Esophagus (tissue), 2 donors: ENCODE measurements around the gene VAPA. TPM values are rescaled to one million over a fixed set of nuclear protein-coding genes. Genes with fewer than 3 reads are reported as not detected.
A peak's percentile ranks its signal among the peaks of the same experiment; 100 is the strongest.

ENCODE experiments used
- H3K27ac ChIP-seq, 2 donors: one replicate each; pipeline ENCODE4 v1.5.1; 2013; ENCODE audit warnings: low read depth in 2 of 2, mild to moderate bottlenecking in 2 of 2, inconsistent platforms in 1 of 2, low read length in 1 of 2, moderate library complexity in 1 of 2
- H3K27me3 ChIP-seq, 2 donors: one replicate each; pipeline ENCODE4 v1.6.1; 2013; ENCODE audit warnings: low read length in 2 of 2, control low read depth in 1 of 2, mild to moderate bottlenecking in 1 of 2; ENCODE audit not compliant: insufficient read depth in 2 of 2, control insufficient read depth in 1 of 2
- H3K36me3 ChIP-seq, 2 donors: one replicate each; pipeline ENCODE4 v1.6.1; 2013; ENCODE audit warnings: low read length in 1 of 2; ENCODE audit not compliant: control insufficient read depth in 2 of 2, insufficient read depth in 2 of 2
- H3K4me1 ChIP-seq, 2 donors: one replicate each; pipeline ENCODE4 v1.6.1; 2013; ENCODE audit warnings: low read length in 1 of 2; ENCODE audit not compliant: control insufficient read depth in 2 of 2, insufficient read depth in 2 of 2
- H3K4me3 ChIP-seq, 2 donors: one replicate each; pipeline ENCODE4 v1.5.1; 2013; ENCODE audit warnings: low read length in 2 of 2, mild to moderate bottlenecking in 2 of 2, low read depth in 1 of 2, moderate library complexity in 1 of 2
- H3K9me3 ChIP-seq, 2 donors: one replicate each; pipeline ENCODE4 v1.6.1; 2013; ENCODE audit warnings: mild to moderate bottlenecking in 2 of 2, low read depth in 1 of 2, low read length in 1 of 2, moderate library complexity in 1 of 2; ENCODE audit not compliant: control insufficient read depth in 2 of 2, insufficient read depth in 1 of 2
- WGBS, 2 donors: extraction: QIAGEN DNeasy Blood & Tissue Kit; methylation state at CpG; one replicate each; pipeline ENCODE4 v1.1.7; 2013; 5-methylcytosine and 5-hydroxymethylcytosine counted together
- polyA plus RNA-seq, 2 donors: library from polyadenylated mRNA; stranded (reverse); fragments of 200-250 nt; gene quantifications; one replicate each; pipeline ENCODE4 v1.2.3, GENCODE V29; 2013
- donor health status: healthy with polysubstance abuse.
- donor health status: Bipolar disorder and iron deficiency.

VAPA gene
- polyA plus RNA-seq, 2 donors: 127 to 189 TPM

- Histone ChIP-seq H3K27ac (no peak overlapping the region), H3K4me3 (no peak overlapping the region), H3K4me1 (peaks cover 0 to 2% of the 10 kb centered on the region in 2 donors), H3K36me3 (no peaks in the 10 kb centered on the region), H3K27me3 (no peaks in the 10 kb centered on the region), H3K9me3 (peaks cover 0 to 3% of the 10 kb centered on the region in 2 donors)
- WGBS, 2 donors: 51% methylated on average over 9 of the region's 9 CpGs
These were observed 78.6 kb downstream of the VAPA start for GRCh38 chr18:9992300-9992972.

GRCh38 chr18:9992973-9993520 lies 79.2 kb downstream of the VAPA start:
- H3K4me3 ChIP-seq: no peak overlapping the region
- peaks cover 0 to 6% of the 10 kb centered on the region in 2 donors for H3K9me3 ChIP-seq
- peak overlapping the region in 1 of 2 donors; percentile 22 for H3K27ac ChIP-seq
- no peaks in the 10 kb centered on the region for H3K36me3 ChIP-seq
- no peaks in the 10 kb centered on the region for H3K27me3 ChIP-seq
- WGBS, 2 donors: 85 to 86% methylated on average over 11 of the region's 11 CpGs
- peaks cover 0 to under 1% of the 10 kb centered on the region in 2 donors for H3K4me1 ChIP-seq

GRCh38 chr18:9993521-9994025 lies 79.8 kb downstream of the VAPA start:
- no peak overlapping the region for H3K4me3 ChIP-seq

GRCh38 chr18:9994026-9994570 lies 80.3 kb downstream of the VAPA start:
- Histone ChIP-seq H3K27me3 (no peaks in the 10 kb centered on the region), H3K36me3 (no peaks in the 10 kb centered on the region), H3K4me3 (no peak overlapping the region), H3K27ac (no peak overlapping the region), H3K9me3 (peaks cover 0 to 6% of the 10 kb centered on the region in 2 donors), H3K4me1 (no peaks in the 10 kb centered on the region)
- 52 to 63% methylated on average over 11 of the region's 11 CpGs for WGBS, 2 donors

More at GRCh38 chr18:9993521-9994025, 79.8 kb downstream of the VAPA start:
- no peak overlapping the region for H3K27ac ChIP-seq
- H3K27me3 ChIP-seq: no peaks in the 10 kb centered on the region
- no peaks in the 10 kb centered on the region for H3K4me1 ChIP-seq
- 79 to 85% methylated on average over 14 of the region's 14 CpGs for WGBS, 2 donors
- no peaks in the 10 kb centered on the region for H3K36me3 ChIP-seq
- H3K9me3 ChIP-seq: peaks cover 0 to 6% of the 10 kb centered on the region in 2 donors

- Histone ChIP-seq H3K4me3 (no peak overlapping the region), H3K27ac (no peak overlapping the region), H3K27me3 (no peaks in the 10 kb centered on the region), H3K36me3 (no peaks in the 10 kb centered on the region), H3K4me1 (no peaks in the 10 kb centered on the region), H3K9me3 (peaks cover 0 to 6% of the 10 kb centered on the region in 2 donors)
- WGBS, 2 donors: 73 to 74% methylated on average over 6 of the region's 6 CpGs
These were observed 81.0 kb downstream of the VAPA start for GRCh38 chr18:9994701-9995235.

GRCh38 chr18:9995631-9996030 lies 81.8 kb downstream of the VAPA start:
- WGBS, 2 donors: 87 to 92% methylated on average over 2 of the region's 2 CpGs

GRCh38 chr18:9996094-9996493 lies 82.3 kb downstream of the VAPA start:
- WGBS, 2 donors: 53 to 62% methylated on average over 3 of the region's 3 CpGs
- Histone ChIP-seq H3K36me3 (no peaks in the 10 kb centered on the region), H3K27me3 (no peaks in the 10 kb centered on the region), H3K9me3 (peaks cover 0 to 6% of the 10 kb centered on the region in 2 donors), H3K4me1 (no peaks in the 10 kb centered on the region), H3K27ac (no peak overlapping the region), H3K4me3 (no peak overlapping the region)

More at GRCh38 chr18:9995631-9996030, 81.8 kb downstream of the VAPA start:
- no peaks in the 10 kb centered on the region for H3K27me3 ChIP-seq
- no peak overlapping the region for H3K27ac ChIP-seq
- no peak overlapping the region for H3K4me3 ChIP-seq
- H3K36me3 ChIP-seq: no peaks in the 10 kb centered on the region
- peaks cover 0 to 6% of the 10 kb centered on the region in 2 donors for H3K9me3 ChIP-seq
- no peaks in the 10 kb centered on the region for H3K4me1 ChIP-seq

GRCh38 chr18:9997711-9998110 lies 83.9 kb downstream of the VAPA start:
- Histone ChIP-seq H3K27me3 (no peaks in the 10 kb centered on the region), H3K27ac (no peak overlapping the region), H3K9me3 (peaks cover 0 to 6% of the 10 kb centered on the region in 2 donors), H3K4me3 (no peak overlapping the region), H3K4me1 (no peaks in the 10 kb centered on the region), H3K36me3 (no peaks in the 10 kb centered on the region)
- 91 to 93% methylated on average over 1 of the region's 1 CpG for WGBS, 2 donors

- Histone ChIP-seq H3K9me3 (peaks cover 0 to 6% of the 10 kb centered on the region in 2 donors), H3K4me3 (no peak overlapping the region), H3K27me3 (no peaks in the 10 kb centered on the region), H3K4me1 (no peaks in the 10 kb centered on the region), H3K27ac (no peak overlapping the region), H3K36me3 (no peaks in the 10 kb centered on the region)
- 82 to 85% methylated on average over 2 of the region's 2 CpGs for WGBS, 2 donors
These were observed 84.5 kb downstream of the VAPA start for GRCh38 chr18:9998330-9998729.
